ENCODE results near the gene RAPGEF5. TPM values are rescaled to one million over a fixed set of nuclear protein-coding genes. Genes with fewer than 3 reads are reported as not detected.
"Not testable (repeated sequence)": the region's sequence is repeated elsewhere in the genome, so short reads cannot be mapped to it uniquely, and the experiment has no call there.

The RAPGEF5 gene
- total and polyA plus RNA-seq, 4 experiments from 2014 or later = not detected

- H3K36me3 ChIP-seq (ENCODE audit: insufficient read depth, low read length) = no peaks in the 10 kb centered on the region
- no peaks in the 10 kb centered on the region for H3K4me1 ChIP-seq (ENCODE audit: insufficient read depth, low read length)
- no peak overlapping the region for H3K4me3 ChIP-seq (ENCODE audit: low read length in 2 of 2)
- Mint-ChIP-seq H3K4me3 (no peak overlapping the region), H3K36me3 (no peaks in the 10 kb centered on the region), H3K27ac (peak overlapping the region in 1 of 7 donors; percentile 5), H3K4me1 (peaks cover 3 to 4% (median 3%) of the 10 kb centered on the region in 4 donors), H3K27me3 (peaks cover 12 to 13% of the 10 kb centered on the region in 2 donors), H3K9me3 (no peaks in the 10 kb centered on the region)
- intact Hi-C loops (cut with micrococcal nuclease) = no loop called here
- POLR2A ChIA-PET (ENCODE audit: partially characterized antibody) = no interaction called here
- H3K27ac ChIP-seq (ENCODE audit: low read depth, low read length) = no peak overlapping the region
- no peak for DNase-seq
- CTCF ChIA-PET (ENCODE audit: partially characterized antibody) = interaction anchor here (0.9 to 4.2 kb wide), 9 partner anchors 9 to 385 kb away, joined by 3 to 20 read pairs (median 4); no protein-coding TSS in a partner anchor
- no peaks in the 10 kb centered on the region for H3K9me3 ChIP-seq (ENCODE audit: control insufficient read depth in 1 of 2, low read length in 2 of 2)
- no peaks in the 10 kb centered on the region for H3K27me3 ChIP-seq (ENCODE audit: insufficient read depth, low read length)
Measured at GRCh38 chr7:22105550-22105949, 251.4 kb downstream of the RAPGEF5 start.

- intact Hi-C loops (cut with micrococcal nuclease) = no loop called here
- Mint-ChIP-seq H3K4me1 (no peaks in the 10 kb centered on the region), H3K9me3 (no peaks in the 10 kb centered on the region), H3K4me3 (peak overlapping the region in 1 of 8 donors; percentile 13), H3K27me3 (peaks cover 5 to 8% of the 10 kb centered on the region in 2 donors), H3K36me3 (no peaks in the 10 kb centered on the region), H3K27ac (no peak overlapping the region)
- no peak overlapping the region for H3K4me3 ChIP-seq (ENCODE audit: low read length in 2 of 2)
- H3K27me3 ChIP-seq (ENCODE audit: insufficient read depth, low read length) = no peaks in the 10 kb centered on the region
- ChIA-PET CTCF (ENCODE audit: partially characterized antibody) (interaction anchor here (0.8 to 6.3 kb wide), 4 partner anchors 9 to 15 kb away, joined by 4 to 32 read pairs (median 24); no protein-coding TSS in a partner anchor), POLR2A (ENCODE audit: partially characterized antibody) (no interaction called here)
- H3K4me1 ChIP-seq (ENCODE audit: insufficient read depth, low read length) = no peaks in the 10 kb centered on the region
- no peak overlapping the region for H3K27ac ChIP-seq (ENCODE audit: low read depth, low read length)
- no peaks in the 10 kb centered on the region for H3K9me3 ChIP-seq (ENCODE audit: control insufficient read depth in 1 of 2, low read length in 2 of 2)
- H3K36me3 ChIP-seq (ENCODE audit: insufficient read depth, low read length) = no peaks in the 10 kb centered on the region
- no peak for DNase-seq
Measured at GRCh38 chr7:22094413-22095342, 262.3 kb downstream of the RAPGEF5 start.

- no peaks in the 10 kb centered on the region for H3K36me3 Mint-ChIP-seq
- H3K4me1 ChIP-seq (ENCODE audit: insufficient read depth, low read length) = no peaks in the 10 kb centered on the region
- H3K27me3 Mint-ChIP-seq = peaks cover 5 to 7% of the 10 kb centered on the region in 2 donors
- no peak overlapping the region for H3K4me3 Mint-ChIP-seq
- H3K4me3 ChIP-seq (ENCODE audit: low read length in 2 of 2) = no peak overlapping the region
- ChIA-PET POLR2A (ENCODE audit: partially characterized antibody) (no interaction called here), CTCF (ENCODE audit: partially characterized antibody) (interaction anchor here (0.8 to 4.5 kb wide), 3 partner anchors 10 to 16 kb away, joined by 4 to 30 read pairs (median 18); no protein-coding TSS in a partner anchor)
- H3K27me3 ChIP-seq (ENCODE audit: insufficient read depth, low read length) = no peaks in the 10 kb centered on the region
- no peaks in the 10 kb centered on the region for H3K9me3 ChIP-seq (ENCODE audit: control insufficient read depth in 1 of 2, low read length in 2 of 2)
- intact Hi-C loops (cut with micrococcal nuclease) = no loop called here
- H3K27ac ChIP-seq (ENCODE audit: low read depth, low read length) = no peak overlapping the region
- no peaks in the 10 kb centered on the region for H3K36me3 ChIP-seq (ENCODE audit: insufficient read depth, low read length)
- H3K9me3 Mint-ChIP-seq = no peaks in the 10 kb centered on the region
- no peak for DNase-seq
- H3K27ac Mint-ChIP-seq = no peak overlapping the region
- no peaks in the 10 kb centered on the region for H3K4me1 Mint-ChIP-seq
Measured at GRCh38 chr7:22093936-22094335, 263.0 kb downstream of the RAPGEF5 start.

- Histone ChIP-seq H3K27ac (ENCODE audit: low read depth, low read length) (no peak overlapping the region), H3K36me3 (ENCODE audit: insufficient read depth, low read length) (no peaks in the 10 kb centered on the region), H3K27me3 (ENCODE audit: insufficient read depth, low read length) (no peaks in the 10 kb centered on the region), H3K9me3 (ENCODE audit: control insufficient read depth in 1 of 2, low read length in 2 of 2) (no peaks in the 10 kb centered on the region), H3K4me1 (ENCODE audit: insufficient read depth, low read length) (no peaks in the 10 kb centered on the region), H3K4me3 (ENCODE audit: low read length in 2 of 2) (no peak overlapping the region)
- no peaks in the 10 kb centered on the region for H3K9me3 Mint-ChIP-seq
- peaks cover 5 to 7% of the 10 kb centered on the region in 2 donors for H3K27me3 Mint-ChIP-seq
- H3K4me3 Mint-ChIP-seq = no peak overlapping the region
- no peaks in the 10 kb centered on the region for H3K4me1 Mint-ChIP-seq
- ChIA-PET POLR2A (ENCODE audit: partially characterized antibody) (no interaction called here), CTCF (ENCODE audit: partially characterized antibody) (interaction anchor here (4.1 to 4.5 kb wide), 2 partner anchors 10 to 17 kb away, joined by 18 to 30 read pairs; no protein-coding TSS in a partner anchor)
- no peak for DNase-seq
- H3K36me3 Mint-ChIP-seq = no peaks in the 10 kb centered on the region
- no peak overlapping the region for H3K27ac Mint-ChIP-seq
- intact Hi-C loops (cut with micrococcal nuclease) = no loop called here
Measured at GRCh38 chr7:22093001-22093400, 264.0 kb downstream of the RAPGEF5 start.

GRCh38 chr7:22090958-22091525, 265.9 kb downstream of the RAPGEF5 start:
- H3K9me3 Mint-ChIP-seq; H3K4me3 Mint-ChIP-seq; H3K27me3 ChIP-seq (ENCODE audit: insufficient read depth, low read length); H3K4me1 Mint-ChIP-seq; H3K4me3 ChIP-seq (ENCODE audit: low read length in 2 of 2); H3K36me3 ChIP-seq (ENCODE audit: insufficient read depth, low read length); H3K9me3 ChIP-seq (ENCODE audit: control insufficient read depth in 1 of 2, low read length in 2 of 2); H3K27me3 Mint-ChIP-seq; H3K36me3 Mint-ChIP-seq; H3K27ac ChIP-seq (ENCODE audit: low read depth, low read length); H3K4me1 ChIP-seq (ENCODE audit: insufficient read depth, low read length); H3K27ac Mint-ChIP-seq; intact Hi-C loops (cut with micrococcal nuclease); DNase-seq: not testable (repeated sequence)
- CTCF ChIA-PET (ENCODE audit: partially characterized antibody) = interaction anchor here (1.3 to 4.5 kb wide), 5 partner anchors 8 to 22 kb away, joined by 3 to 30 read pairs (median 11); no protein-coding TSS in a partner anchor
- POLR2A ChIA-PET (ENCODE audit: partially characterized antibody) = interaction anchor here (1.4 kb wide), 1 partner anchor 8 kb away, joined by 4 read pairs; no protein-coding TSS in a partner anchor

GRCh38 chr7:22090512-22090911, 266.4 kb downstream of the RAPGEF5 start:
- H3K36me3 Mint-ChIP-seq = no peaks in the 10 kb centered on the region
- POLR2A ChIA-PET (ENCODE audit: partially characterized antibody) = no interaction called here
- peaks cover 2 to 5% of the 10 kb centered on the region in 2 donors for H3K27me3 Mint-ChIP-seq
- H3K27ac Mint-ChIP-seq = no peak overlapping the region
- no peak overlapping the region for H3K27ac ChIP-seq (ENCODE audit: low read depth, low read length)
- H3K4me1 Mint-ChIP-seq = no peaks in the 10 kb centered on the region
- H3K4me3 ChIP-seq (ENCODE audit: low read length in 2 of 2) = no peak overlapping the region
- intact Hi-C loops (cut with micrococcal nuclease) = no loop called here
- DNase-seq = no peak
- H3K9me3 Mint-ChIP-seq = no peaks in the 10 kb centered on the region
- no peaks in the 10 kb centered on the region for H3K4me1 ChIP-seq (ENCODE audit: insufficient read depth, low read length)
- H3K4me3 Mint-ChIP-seq = no peak overlapping the region
- H3K27me3 ChIP-seq (ENCODE audit: insufficient read depth, low read length) = no peaks in the 10 kb centered on the region
- H3K9me3 ChIP-seq (ENCODE audit: control insufficient read depth in 1 of 2, low read length in 2 of 2) = no peaks in the 10 kb centered on the region
- CTCF ChIA-PET (ENCODE audit: partially characterized antibody) = interaction anchor here (1.6 to 4.5 kb wide), 4 partner anchors 7 to 22 kb away, joined by 4 to 30 read pairs (median 14); no protein-coding TSS in a partner anchor
- no peaks in the 10 kb centered on the region for H3K36me3 ChIP-seq (ENCODE audit: insufficient read depth, low read length)

GRCh38 chr7:22090107-22090506, 266.8 kb downstream of the RAPGEF5 start:
- Mint-ChIP-seq H3K9me3 (no peaks in the 10 kb centered on the region), H3K27ac (no peak overlapping the region), H3K36me3 (no peaks in the 10 kb centered on the region), H3K4me3 (no peak overlapping the region), H3K4me1 (no peaks in the 10 kb centered on the region), H3K27me3 (peaks cover 2 to 7% of the 10 kb centered on the region in 2 donors)
- intact Hi-C loops (cut with micrococcal nuclease) = no loop called here
- Histone ChIP-seq H3K4me3 (ENCODE audit: low read length in 2 of 2) (no peak overlapping the region), H3K27ac (ENCODE audit: low read depth, low read length) (no peak overlapping the region), H3K36me3 (ENCODE audit: insufficient read depth, low read length) (no peaks in the 10 kb centered on the region), H3K9me3 (ENCODE audit: control insufficient read depth in 1 of 2, low read length in 2 of 2) (no peaks in the 10 kb centered on the region), H3K27me3 (ENCODE audit: insufficient read depth, low read length) (no peaks in the 10 kb centered on the region), H3K4me1 (ENCODE audit: insufficient read depth, low read length) (no peaks in the 10 kb centered on the region)
- ChIA-PET POLR2A (ENCODE audit: partially characterized antibody) (no interaction called here), CTCF (ENCODE audit: partially characterized antibody) (interaction anchor here (1.8 to 4.5 kb wide), 2 partner anchors 20 to 23 kb away, joined by 4 to 18 read pairs; no protein-coding TSS in a partner anchor)
- no peak for DNase-seq
